ENCODE results near the gene PCSK5.
A peak's percentile ranks its signal among the peaks of the same experiment; 100 is the strongest.

- no peak for TF ChIP-seq POLR2A (IDR thresholded peaks at IDR 0.05)
- TF ChIP-seq, protein P1, sequence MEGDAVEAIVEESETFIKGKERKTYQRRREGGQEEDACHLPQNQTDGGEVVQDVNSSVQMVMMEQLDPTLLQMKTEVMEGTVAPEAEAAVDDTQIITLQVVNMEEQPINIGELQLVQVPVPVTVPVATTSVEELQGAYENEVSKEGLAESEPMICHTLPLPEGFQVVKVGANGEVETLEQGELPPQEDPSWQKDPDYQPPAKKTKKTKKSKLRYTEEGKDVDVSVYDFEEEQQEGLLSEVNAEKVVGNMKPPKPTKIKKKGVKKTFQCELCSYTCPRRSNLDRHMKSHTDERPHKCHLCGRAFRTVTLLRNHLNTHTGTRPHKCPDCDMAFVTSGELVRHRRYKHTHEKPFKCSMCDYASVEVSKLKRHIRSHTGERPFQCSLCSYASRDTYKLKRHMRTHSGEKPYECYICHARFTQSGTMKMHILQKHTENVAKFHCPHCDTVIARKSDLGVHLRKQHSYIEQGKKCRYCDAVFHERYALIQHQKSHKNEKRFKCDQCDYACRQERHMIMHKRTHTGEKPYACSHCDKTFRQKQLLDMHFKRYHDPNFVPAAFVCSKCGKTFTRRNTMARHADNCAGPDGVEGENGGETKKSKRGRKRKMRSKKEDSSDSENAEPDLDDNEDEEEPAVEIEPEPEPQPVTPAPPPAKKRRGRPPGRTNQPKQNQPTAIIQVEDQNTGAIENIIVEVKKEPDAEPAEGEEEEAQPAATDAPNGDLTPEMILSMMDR (IDR thresholded peaks at IDR 0.05), result no peak
- no peak for TF ChIP-seq EP300 (IDR thresholded peaks at IDR 0.05)
- peak in 2 of 3 donors; percentile 12 to 53 for TF ChIP-seq POLR2AphosphoS5 (IDR thresholded peaks at IDR 0.05)
Observed at GRCh38 chr9:76255781-76256455, 365.4 kb downstream of the PCSK5 start.

All from stomach (tissue), 4 donors.